Measurements from ENCODE around the gene ADAM23. TPM values are rescaled to one million over a fixed set of nuclear protein-coding genes. Genes with fewer than 3 reads are reported as not detected.

ADAM23 gene
- total RNA-seq, 1 experiment from 2014 or later = 24.6 TPM

DNA sequence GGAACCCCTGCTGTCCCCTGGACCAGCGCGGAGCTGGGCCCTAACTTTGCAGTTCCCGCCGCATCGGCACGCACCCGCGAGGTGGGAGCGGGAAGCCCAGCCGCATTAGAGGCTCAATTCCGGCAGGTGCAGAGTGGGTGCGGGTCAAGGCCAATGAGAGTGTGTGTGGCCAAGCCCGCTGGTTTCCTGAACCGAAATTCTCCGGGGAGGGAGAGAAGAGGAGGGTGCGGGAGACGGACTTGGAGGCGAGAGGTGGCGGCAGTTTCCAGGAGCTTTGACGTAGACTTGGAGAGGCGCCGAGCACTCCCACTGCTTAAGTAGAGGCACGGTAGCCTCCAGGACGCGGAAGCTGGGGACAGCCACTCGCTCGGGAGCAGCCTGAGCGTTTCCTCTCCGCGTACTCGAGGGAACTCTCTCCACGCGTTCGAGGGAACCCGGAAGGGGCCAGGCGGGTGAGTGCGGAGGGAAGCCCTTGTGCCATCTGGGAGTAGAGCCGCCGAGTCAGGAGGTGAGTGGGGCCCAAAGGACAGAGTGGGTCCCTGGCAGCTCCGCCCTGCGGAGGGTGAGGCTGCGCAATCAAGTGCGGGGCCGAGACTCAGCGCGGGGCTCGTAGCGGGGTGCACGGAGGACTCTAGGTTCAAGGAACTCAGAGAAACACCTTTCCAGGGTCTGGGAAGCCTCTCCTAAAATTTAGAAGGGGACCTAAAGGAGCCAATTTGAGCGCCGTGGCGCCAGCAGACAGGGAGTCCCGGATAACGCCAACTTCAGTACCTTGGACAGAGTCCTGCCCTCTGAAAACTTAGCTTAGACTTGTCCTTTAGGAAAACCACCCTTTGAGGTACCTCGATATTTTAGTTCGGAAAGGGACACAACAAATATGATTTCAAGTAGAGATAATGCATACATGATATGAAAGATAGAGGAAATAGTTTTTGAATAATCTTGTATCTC, 199.0 kb downstream of the ADAM23 start, which contains the start of gene FAM237A (continued):
- no peak for TF ChIP-seq PRRX2 (CRISPR knock-in tag; IDR thresholded peaks at IDR 0.05)
- TF ChIP-seq, protein P1, sequence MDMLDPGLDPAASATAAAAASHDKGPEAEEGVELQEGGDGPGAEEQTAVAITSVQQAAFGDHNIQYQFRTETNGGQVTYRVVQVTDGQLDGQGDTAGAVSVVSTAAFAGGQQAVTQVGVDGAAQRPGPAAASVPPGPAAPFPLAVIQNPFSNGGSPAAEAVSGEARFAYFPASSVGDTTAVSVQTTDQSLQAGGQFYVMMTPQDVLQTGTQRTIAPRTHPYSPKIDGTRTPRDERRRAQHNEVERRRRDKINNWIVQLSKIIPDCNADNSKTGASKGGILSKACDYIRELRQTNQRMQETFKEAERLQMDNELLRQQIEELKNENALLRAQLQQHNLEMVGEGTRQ (CRISPR knock-in tag; IDR thresholded peaks at IDR 0.05) = no peak; the same call in 1 of the 2 replicates
- TF ChIP-seq SMAD3 (CRISPR knock-in tag; IDR thresholded peaks at IDR 0.05; ENCODE audit: borderline replicate concordance) = no peak
- TF ChIP-seq ATF1 (CRISPR knock-in tag; IDR thresholded peaks at IDR 0.05) = no peak
- no peak for TF ChIP-seq ZBTB21 (CRISPR knock-in tag; IDR thresholded peaks at IDR 0.05; ENCODE audit: borderline replicate concordance)
- TF ChIP-seq, protein P2, sequence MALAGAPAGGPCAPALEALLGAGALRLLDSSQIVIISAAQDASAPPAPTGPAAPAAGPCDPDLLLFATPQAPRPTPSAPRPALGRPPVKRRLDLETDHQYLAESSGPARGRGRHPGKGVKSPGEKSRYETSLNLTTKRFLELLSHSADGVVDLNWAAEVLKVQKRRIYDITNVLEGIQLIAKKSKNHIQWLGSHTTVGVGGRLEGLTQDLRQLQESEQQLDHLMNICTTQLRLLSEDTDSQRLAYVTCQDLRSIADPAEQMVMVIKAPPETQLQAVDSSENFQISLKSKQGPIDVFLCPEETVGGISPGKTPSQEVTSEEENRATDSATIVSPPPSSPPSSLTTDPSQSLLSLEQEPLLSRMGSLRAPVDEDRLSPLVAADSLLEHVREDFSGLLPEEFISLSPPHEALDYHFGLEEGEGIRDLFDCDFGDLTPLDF (CRISPR knock-in tag; IDR thresholded peaks at IDR 0.05) = 0 out of 2 replicates have a peak, but pooled peaks have one; percentile 19
- TF ChIP-seq, protein P3, sequence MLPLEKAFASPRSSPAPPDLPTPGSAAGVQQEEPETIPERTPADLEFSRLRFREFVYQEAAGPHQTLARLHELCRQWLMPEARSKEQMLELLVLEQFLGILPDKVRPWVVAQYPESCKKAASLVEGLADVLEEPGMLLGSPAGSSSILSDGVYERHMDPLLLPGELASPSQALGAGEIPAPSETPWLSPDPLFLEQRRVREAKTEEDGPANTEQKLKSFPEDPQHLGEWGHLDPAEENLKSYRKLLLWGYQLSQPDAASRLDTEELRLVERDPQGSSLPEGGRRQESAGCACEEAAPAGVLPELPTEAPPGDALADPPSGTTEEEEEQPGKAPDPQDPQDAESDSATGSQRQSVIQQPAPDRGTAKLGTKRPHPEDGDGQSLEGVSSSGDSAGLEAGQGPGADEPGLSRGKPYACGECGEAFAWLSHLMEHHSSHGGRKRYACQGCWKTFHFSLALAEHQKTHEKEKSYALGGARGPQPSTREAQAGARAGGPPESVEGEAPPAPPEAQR (CRISPR knock-in tag; IDR thresholded peaks at IDR 0.05) = no peak
- TF ChIP-seq, protein P4, sequence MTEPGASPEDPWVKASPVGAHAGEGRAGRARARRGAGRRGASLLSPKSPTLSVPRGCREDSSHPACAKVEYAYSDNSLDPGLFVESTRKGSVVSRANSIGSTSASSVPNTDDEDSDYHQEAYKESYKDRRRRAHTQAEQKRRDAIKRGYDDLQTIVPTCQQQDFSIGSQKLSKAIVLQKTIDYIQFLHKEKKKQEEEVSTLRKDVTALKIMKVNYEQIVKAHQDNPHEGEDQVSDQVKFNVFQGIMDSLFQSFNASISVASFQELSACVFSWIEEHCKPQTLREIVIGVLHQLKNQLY (CRISPR knock-in tag; IDR thresholded peaks at IDR 0.05) = no peak
- TF ChIP-seq CBFB (CRISPR knock-in tag; IDR thresholded peaks at IDR 0.05; ENCODE audit: low read depth) = no peak
- TF ChIP-seq, protein P5, sequence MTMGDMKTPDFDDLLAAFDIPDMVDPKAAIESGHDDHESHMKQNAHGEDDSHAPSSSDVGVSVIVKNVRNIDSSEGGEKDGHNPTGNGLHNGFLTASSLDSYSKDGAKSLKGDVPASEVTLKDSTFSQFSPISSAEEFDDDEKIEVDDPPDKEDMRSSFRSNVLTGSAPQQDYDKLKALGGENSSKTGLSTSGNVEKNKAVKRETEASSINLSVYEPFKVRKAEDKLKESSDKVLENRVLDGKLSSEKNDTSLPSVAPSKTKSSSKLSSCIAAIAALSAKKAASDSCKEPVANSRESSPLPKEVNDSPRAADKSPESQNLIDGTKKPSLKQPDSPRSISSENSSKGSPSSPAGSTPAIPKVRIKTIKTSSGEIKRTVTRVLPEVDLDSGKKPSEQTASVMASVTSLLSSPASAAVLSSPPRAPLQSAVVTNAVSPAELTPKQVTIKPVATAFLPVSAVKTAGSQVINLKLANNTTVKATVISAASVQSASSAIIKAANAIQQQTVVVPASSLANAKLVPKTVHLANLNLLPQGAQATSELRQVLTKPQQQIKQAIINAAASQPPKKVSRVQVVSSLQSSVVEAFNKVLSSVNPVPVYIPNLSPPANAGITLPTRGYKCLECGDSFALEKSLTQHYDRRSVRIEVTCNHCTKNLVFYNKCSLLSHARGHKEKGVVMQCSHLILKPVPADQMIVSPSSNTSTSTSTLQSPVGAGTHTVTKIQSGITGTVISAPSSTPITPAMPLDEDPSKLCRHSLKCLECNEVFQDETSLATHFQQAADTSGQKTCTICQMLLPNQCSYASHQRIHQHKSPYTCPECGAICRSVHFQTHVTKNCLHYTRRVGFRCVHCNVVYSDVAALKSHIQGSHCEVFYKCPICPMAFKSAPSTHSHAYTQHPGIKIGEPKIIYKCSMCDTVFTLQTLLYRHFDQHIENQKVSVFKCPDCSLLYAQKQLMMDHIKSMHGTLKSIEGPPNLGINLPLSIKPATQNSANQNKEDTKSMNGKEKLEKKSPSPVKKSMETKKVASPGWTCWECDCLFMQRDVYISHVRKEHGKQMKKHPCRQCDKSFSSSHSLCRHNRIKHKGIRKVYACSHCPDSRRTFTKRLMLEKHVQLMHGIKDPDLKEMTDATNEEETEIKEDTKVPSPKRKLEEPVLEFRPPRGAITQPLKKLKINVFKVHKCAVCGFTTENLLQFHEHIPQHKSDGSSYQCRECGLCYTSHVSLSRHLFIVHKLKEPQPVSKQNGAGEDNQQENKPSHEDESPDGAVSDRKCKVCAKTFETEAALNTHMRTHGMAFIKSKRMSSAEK (CRISPR knock-in tag; IDR thresholded peaks at IDR 0.05; ENCODE audit: borderline replicate concordance) = no peak
- no peak for TF ChIP-seq ELF4 (CRISPR knock-in tag; IDR thresholded peaks at IDR 0.05; ENCODE audit: low read depth)
- peak; percentile 44; the same call in 1 of the 2 replicates for TF ChIP-seq ETV6 (CRISPR knock-in tag; IDR thresholded peaks at IDR 0.05)
- TF ChIP-seq, protein P6, sequence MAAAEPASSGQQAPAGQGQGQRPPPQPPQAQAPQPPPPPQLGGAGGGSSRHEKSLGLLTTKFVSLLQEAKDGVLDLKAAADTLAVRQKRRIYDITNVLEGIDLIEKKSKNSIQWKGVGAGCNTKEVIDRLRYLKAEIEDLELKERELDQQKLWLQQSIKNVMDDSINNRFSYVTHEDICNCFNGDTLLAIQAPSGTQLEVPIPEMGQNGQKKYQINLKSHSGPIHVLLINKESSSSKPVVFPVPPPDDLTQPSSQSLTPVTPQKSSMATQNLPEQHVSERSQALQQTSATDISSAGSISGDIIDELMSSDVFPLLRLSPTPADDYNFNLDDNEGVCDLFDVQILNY (CRISPR knock-in tag; IDR thresholded peaks at IDR 0.05) = no peak
- no peak for TF ChIP-seq SOX15 (CRISPR knock-in tag; IDR thresholded peaks at IDR 0.05)
- TF ChIP-seq FOXJ3 (CRISPR knock-in tag; IDR thresholded peaks at IDR 0.05; ENCODE audit: borderline replicate concordance) = no peak
- TF ChIP-seq, protein P7, sequence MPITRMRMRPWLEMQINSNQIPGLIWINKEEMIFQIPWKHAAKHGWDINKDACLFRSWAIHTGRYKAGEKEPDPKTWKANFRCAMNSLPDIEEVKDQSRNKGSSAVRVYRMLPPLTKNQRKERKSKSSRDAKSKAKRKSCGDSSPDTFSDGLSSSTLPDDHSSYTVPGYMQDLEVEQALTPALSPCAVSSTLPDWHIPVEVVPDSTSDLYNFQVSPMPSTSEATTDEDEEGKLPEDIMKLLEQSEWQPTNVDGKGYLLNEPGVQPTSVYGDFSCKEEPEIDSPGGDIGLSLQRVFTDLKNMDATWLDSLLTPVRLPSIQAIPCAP (CRISPR knock-in tag; IDR thresholded peaks at IDR 0.05) = no peak
- TF ChIP-seq, protein P8, sequence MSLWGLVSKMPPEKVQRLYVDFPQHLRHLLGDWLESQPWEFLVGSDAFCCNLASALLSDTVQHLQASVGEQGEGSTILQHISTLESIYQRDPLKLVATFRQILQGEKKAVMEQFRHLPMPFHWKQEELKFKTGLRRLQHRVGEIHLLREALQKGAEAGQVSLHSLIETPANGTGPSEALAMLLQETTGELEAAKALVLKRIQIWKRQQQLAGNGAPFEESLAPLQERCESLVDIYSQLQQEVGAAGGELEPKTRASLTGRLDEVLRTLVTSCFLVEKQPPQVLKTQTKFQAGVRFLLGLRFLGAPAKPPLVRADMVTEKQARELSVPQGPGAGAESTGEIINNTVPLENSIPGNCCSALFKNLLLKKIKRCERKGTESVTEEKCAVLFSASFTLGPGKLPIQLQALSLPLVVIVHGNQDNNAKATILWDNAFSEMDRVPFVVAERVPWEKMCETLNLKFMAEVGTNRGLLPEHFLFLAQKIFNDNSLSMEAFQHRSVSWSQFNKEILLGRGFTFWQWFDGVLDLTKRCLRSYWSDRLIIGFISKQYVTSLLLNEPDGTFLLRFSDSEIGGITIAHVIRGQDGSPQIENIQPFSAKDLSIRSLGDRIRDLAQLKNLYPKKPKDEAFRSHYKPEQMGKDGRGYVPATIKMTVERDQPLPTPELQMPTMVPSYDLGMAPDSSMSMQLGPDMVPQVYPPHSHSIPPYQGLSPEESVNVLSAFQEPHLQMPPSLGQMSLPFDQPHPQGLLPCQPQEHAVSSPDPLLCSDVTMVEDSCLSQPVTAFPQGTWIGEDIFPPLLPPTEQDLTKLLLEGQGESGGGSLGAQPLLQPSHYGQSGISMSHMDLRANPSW (CRISPR knock-in tag; conservative IDR thresholded peaks at IDR 0.05; ENCODE audit: low read depth) = no peak
- TF ChIP-seq TP53 (CRISPR knock-in tag; IDR thresholded peaks at IDR 0.05) = no peak
- TF ChIP-seq NFE2L1 (CRISPR knock-in tag; IDR thresholded peaks at IDR 0.05) = peak; percentile 39; the same call in 1 of the 2 replicates
- TF ChIP-seq ZNF416 (CRISPR knock-in tag; IDR thresholded peaks at IDR 0.05) = no peak
- TF ChIP-seq ZNF232 (CRISPR knock-in tag; IDR thresholded peaks at IDR 0.05) = peak; percentile 38
- TF ChIP-seq ZNF138 (CRISPR knock-in tag; conservative IDR thresholded peaks at IDR 0.05) = no peak
- 0 out of 2 replicates have a peak, but pooled peaks have one; percentile 49 for TF ChIP-seq NR3C1 (CRISPR knock-in tag; conservative IDR thresholded peaks at IDR 0.05; ENCODE audit: low read depth)
- TF ChIP-seq HMGA2 (CRISPR knock-in tag; IDR thresholded peaks at IDR 0.05) = no peak
- no peak for TF ChIP-seq ZNF219 (CRISPR knock-in tag; IDR thresholded peaks at IDR 0.05; ENCODE audit: borderline replicate concordance)

All from WTC11 (cell line).